Epithelial cell of proximal tubule (primary cell): ENCODE results near the gene CLNK. TPM values are rescaled to one million over a fixed set of nuclear protein-coding genes. Genes with fewer than 3 reads are reported as not detected.

Source experiments
- DNase-seq: peaks from one replicate; pipeline ENCODE4 v3.0.0-alpha.2; 2011; ENCODE audit warnings: low read depth
- H3K4me3 ChIP-seq: 2 replicates; pipeline ENCODE4 v1.5.1; 2011; ENCODE audit warnings: low read depth, mild to moderate bottlenecking, low read length
- total RNA-seq: library from RNA; depleted of rRNA; stranded (reverse); fragments of >200 nt; gene quantifications from 2 replicates; pipeline ENCODE4 v1.2.3, GENCODE V29; 2015
- TF ChIP-seq, protein P1 (sequence below): conservative IDR thresholded peaks from 2 replicates; pipeline ENCODE4 v1.5.1; 2012; ENCODE audit warnings: low read depth, mild to moderate bottlenecking, low read length

Gene CLNK
- total RNA-seq, 1 donor from 2014 or later, result not detected

DNA sequence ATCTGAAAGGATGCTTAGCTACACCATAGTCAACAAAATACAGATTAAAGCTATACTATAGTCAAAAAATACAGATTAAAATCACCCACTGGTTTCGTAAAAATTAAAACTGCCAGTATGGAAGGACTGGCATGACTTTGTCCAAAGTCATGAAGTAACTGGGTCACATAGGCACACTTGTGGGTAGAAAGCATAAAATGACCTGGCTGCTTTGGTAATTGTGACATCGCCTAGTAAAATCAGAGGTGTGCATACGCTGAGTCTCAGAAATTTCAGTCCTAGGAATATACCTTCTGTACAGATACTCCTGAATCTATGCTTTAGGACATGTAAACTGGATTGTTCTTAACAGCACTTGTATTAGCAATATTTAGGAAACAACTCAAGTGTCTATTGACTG, 28.1 kb downstream of the CLNK start:
- no peak for DNase-seq
- TF ChIP-seq, protein P1, sequence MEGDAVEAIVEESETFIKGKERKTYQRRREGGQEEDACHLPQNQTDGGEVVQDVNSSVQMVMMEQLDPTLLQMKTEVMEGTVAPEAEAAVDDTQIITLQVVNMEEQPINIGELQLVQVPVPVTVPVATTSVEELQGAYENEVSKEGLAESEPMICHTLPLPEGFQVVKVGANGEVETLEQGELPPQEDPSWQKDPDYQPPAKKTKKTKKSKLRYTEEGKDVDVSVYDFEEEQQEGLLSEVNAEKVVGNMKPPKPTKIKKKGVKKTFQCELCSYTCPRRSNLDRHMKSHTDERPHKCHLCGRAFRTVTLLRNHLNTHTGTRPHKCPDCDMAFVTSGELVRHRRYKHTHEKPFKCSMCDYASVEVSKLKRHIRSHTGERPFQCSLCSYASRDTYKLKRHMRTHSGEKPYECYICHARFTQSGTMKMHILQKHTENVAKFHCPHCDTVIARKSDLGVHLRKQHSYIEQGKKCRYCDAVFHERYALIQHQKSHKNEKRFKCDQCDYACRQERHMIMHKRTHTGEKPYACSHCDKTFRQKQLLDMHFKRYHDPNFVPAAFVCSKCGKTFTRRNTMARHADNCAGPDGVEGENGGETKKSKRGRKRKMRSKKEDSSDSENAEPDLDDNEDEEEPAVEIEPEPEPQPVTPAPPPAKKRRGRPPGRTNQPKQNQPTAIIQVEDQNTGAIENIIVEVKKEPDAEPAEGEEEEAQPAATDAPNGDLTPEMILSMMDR, result no peak
- no peak overlapping the region for H3K4me3 ChIP-seq

DNA sequence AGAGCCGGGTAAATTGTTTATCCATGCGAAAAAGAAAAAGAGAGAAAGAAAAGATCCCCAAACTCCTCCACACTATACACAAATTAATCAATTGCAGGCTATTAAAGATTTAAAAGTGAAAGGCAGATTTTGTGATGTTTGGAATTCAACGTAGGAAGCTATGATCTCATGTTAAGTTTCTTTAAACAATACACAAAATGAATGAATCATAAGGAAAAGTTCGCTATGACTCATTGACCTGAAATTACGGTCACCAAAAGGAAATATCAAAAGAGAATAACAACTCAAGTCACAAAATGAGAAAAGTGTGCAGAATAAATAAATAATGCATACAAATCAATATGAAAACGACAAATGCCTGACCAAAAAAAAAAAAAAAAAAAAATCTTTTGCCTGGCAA, 28.6 kb downstream of the CLNK start:
- DNase-seq, result no peak
- TF ChIP-seq, protein P1, result no peak
- no peak overlapping the region for H3K4me3 ChIP-seq

DNA sequence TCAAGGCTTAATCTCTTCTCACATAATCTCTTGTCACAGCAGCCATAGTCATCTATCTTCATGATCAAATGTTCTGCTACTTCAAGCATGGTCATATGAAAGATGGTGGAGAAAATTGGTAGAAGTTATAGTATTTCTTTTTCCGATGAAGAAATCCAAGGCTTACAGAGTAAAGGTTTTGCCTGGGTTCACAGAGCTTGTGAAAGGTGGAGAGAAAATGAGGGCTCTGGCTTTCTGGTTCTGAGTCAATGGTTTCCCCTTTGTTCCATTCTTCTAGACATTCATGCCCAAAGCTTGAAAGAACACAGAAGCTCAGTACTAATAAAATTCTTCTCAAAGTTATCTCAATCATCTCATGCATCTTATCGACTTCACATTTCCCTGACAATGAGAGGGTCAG, 36.1 kb downstream of the CLNK start:
- no peak overlapping the region for H3K4me3 ChIP-seq
- DNase-seq, result no peak
- TF ChIP-seq, protein P1, result no peak

DNA sequence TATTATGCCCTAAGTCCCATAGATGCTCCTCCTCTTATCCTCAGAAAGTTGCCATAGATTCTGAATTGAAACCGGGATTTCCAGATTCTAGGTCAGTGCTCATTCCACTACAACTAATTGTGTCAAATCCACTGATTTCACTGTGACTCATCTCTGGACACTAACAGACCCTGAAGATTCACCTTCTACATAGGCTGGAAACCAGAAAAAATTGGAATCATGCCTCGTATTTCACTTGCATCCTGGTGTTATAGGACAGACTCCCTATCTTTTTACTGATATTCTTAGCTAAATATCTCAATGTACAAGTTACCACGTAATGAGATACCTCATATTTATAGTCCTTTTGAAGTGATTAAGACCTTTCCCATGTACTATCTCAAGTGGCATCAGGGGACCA, 36.7 kb downstream of the CLNK start:
- TF ChIP-seq, protein P1, result no peak
- DNase-seq, result no peak
- H3K4me3 ChIP-seq, result no peak overlapping the region

DNA sequence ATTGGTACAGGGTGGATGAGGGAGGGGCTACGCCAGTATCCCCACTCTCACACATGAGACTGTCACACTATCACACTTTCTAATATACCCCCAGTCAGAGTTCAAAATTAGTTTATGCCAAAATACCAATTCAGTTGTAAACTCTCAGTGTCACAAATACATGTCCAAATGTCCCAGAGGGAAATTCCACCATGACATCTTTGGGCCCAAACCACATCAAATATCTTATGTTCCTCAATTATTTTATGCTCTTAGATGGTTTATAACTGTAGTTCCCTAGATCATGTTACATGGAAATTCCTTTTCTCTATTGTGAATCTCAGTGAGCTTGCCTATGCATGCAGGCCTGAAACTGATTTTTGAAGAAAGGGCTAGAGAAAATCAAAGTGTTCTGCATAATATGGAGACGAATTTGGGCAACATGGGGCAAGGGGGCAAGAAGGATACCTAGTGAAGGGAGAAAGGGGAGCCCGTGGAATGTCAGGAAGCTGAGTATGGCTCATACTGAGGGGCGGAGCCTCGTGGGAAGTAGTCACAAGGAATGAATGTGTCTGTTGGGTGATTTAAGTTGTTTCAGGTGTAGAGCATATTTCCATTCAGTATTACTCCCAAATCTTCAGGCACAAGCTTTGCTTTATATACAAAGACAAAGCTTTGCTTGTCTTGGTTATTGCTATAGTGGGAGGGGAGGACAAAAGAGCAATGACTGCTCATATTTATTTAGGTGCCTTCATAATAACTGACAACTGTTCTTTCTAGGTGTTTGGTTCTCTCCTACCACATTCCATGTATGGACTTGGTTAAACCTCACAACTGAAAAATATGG, 40.8 kb downstream of the CLNK start:
- TF ChIP-seq, protein P1, result no peak
- no peak overlapping the region for H3K4me3 ChIP-seq
- DNase-seq, result no peak

DNA sequence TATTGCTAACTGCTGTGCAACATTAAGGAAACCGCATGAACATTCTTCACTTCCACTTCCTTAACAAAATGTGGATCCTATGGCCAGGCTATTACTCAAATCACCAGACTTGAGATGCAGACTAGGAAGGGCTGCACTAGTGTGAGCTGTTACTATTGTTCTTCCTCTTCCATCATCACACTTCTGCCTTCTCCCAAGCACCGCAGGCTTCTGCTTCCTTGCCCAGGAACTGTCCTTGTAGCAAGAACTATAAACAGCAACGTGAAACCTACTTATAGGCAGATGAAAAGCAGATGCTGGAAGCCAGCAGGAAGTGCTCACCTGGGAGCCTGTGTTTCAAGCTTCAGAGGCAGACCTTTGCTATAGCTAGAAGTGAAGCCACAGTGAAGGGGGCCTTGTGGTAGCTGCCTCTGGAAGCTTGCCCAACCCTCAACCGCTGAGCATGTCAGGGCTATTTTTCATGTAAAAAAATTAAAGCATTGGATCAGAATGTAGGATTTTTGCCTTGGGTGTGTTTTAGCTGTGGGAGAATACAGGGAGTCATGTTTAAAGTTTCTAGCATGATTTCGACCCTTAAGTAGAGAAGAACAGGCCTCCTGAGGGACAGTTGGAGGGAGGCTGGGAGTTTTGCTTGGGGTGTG, 43.9 kb downstream of the CLNK start:
- H3K4me3 ChIP-seq, result no peak overlapping the region
- TF ChIP-seq, protein P1, result no peak
- no peak for DNase-seq
